GM06990 (cell line): Measurements from ENCODE around the gene PXDC1.
"Not testable (repeated sequence)": the region's sequence is repeated elsewhere in the genome, so short reads cannot be mapped to it uniquely, and the experiment has no call there.

Source experiments
- DNase-seq: peaks from one replicate; pipeline ENCODE4 v3.0.0-alpha.2; 2011; ENCODE audit not compliant: insufficient read length; ENCODE audit errors: extremely low read depth
- H3K27me3 ChIP-seq: replicated peaks from 2 replicates; pipeline ENCODE4 v1.6.0; 2011; ENCODE audit warnings: low read length; ENCODE audit not compliant: control insufficient read depth, insufficient read depth
- H3K36me3 ChIP-seq: 2 replicates; pipeline ENCODE4 v1.5.1; 2011; ENCODE audit warnings: low read length; ENCODE audit not compliant: control insufficient read depth, insufficient read depth
- H3K4me3 ChIP-seq: replicated peaks from 2 replicates; pipeline ENCODE4 v1.5.1; 2011; ENCODE audit warnings: low read depth, mild to moderate bottlenecking, control low read depth, low read length
- TF ChIP-seq, protein P1 (sequence below): IDR thresholded peaks from 2 replicates; pipeline ENCODE4 v1.5.1; 2011; ENCODE audit warnings: low read length, control low read depth, mild to moderate bottlenecking, inconsistent platforms; ENCODE audit not compliant: insufficient read depth, poor library complexity, severe bottlenecking

The PXDC1 gene

DNA sequence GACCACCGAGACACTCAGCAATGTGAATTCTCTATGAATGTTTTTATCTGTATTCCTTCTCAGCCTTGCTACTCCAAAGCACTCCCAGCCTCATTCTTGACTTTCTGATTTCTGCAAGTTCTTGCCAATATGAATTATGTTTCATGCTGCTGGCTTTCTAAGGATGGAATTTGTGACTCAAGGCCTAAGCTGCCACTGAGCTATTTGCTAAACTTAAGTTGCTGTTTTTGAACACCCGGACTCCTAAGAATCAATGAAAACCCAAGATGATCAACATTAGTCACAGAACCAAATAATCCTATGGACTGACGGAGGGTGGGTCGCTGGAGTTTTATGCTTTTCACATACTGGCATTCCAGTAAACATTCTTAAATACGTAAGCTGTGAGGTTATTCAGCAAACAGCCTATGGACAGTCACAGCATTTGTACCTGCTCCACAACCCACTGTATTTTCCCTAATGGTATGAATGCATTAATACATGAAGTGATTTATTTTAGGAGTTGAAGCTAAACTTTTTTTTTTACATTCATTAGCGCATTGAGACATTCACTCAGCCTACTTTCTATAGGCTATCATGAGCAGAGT is 8.2 kb upstream of the PXDC1 start:
- H3K4me3 ChIP-seq = no peak overlapping the region
- TF ChIP-seq, protein P1, sequence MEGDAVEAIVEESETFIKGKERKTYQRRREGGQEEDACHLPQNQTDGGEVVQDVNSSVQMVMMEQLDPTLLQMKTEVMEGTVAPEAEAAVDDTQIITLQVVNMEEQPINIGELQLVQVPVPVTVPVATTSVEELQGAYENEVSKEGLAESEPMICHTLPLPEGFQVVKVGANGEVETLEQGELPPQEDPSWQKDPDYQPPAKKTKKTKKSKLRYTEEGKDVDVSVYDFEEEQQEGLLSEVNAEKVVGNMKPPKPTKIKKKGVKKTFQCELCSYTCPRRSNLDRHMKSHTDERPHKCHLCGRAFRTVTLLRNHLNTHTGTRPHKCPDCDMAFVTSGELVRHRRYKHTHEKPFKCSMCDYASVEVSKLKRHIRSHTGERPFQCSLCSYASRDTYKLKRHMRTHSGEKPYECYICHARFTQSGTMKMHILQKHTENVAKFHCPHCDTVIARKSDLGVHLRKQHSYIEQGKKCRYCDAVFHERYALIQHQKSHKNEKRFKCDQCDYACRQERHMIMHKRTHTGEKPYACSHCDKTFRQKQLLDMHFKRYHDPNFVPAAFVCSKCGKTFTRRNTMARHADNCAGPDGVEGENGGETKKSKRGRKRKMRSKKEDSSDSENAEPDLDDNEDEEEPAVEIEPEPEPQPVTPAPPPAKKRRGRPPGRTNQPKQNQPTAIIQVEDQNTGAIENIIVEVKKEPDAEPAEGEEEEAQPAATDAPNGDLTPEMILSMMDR = no peak
- DNase-seq = no peak
- no peaks in the 10 kb centered on the region for H3K36me3 ChIP-seq
- no peaks in the 10 kb centered on the region for H3K27me3 ChIP-seq

DNA sequence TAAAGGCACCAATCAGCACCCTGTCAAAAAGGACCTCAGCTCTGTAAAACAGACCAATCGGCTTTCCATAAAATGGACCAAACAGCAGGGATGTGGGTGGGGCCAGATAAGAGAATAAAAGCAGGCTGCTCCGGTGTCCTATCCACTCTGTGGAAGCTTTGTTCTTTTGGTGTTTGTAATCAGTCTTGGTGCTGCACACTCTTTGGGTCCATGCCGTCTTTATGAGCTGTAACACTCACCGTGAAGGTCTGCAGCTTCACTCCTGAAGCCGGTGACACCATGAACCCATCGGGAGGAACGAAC is 7.3 kb upstream of the PXDC1 start:
- TF ChIP-seq, protein P1 = no peak
- H3K27me3 ChIP-seq = no peaks in the 10 kb centered on the region
- DNase-seq = no peak
- H3K36me3 ChIP-seq = no peaks in the 10 kb centered on the region
- no peak overlapping the region for H3K4me3 ChIP-seq

DNA sequence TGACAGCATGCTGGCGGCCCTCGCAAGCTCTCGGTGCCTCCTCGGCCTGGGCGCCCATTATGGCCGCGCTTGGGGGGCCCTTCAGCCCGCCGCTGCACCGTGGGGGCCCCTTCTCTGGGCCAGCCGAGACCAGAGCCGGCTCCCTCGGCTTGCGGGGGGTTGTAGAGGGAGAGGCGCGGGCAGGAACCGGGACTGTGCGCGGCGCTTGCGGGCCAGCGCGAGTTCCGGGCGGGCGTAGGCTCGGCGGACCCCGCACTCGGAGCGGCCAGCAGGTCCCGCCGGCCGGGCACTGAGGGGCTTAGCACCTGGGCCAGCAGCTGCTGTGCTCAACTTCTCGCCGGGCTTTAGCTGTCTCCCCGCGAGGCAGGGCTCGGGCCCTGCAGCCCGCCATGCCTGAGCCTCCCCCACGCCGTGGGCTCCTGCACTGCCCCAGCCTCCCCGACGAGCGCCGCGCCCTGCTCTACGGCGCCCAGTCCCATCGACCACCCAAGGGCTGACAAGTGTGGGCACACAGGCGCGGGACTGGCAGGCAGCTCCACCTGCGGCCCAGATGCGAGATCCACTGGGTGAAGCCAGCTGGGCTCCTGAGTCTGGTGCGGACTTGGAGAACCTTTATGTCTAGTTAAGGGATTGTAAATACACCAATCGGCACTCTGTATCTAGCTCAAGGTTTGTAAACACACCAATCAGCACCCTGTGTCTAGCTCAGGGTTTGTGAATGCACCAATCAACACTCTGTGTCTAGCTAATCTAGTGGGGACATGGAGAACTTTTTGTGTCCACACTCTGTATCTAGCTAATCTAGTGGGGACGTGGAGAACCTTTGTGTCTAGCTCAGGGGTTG is 6.7 kb upstream of the PXDC1 start:
- not testable (repeated sequence) for DNase-seq, H3K4me3 ChIP-seq, H3K36me3 ChIP-seq, H3K27me3 ChIP-seq

- Histone ChIP-seq H3K36me3 (no peaks in the 10 kb centered on the region), H3K4me3 (no peak overlapping the region), H3K27me3 (no peaks in the 10 kb centered on the region)
- TF ChIP-seq, protein P1 = no peak
- no peak for DNase-seq
Observed at GRCh38 chr6:3757241-3757641, 5.7 kb upstream of the PXDC1 start.

DNA sequence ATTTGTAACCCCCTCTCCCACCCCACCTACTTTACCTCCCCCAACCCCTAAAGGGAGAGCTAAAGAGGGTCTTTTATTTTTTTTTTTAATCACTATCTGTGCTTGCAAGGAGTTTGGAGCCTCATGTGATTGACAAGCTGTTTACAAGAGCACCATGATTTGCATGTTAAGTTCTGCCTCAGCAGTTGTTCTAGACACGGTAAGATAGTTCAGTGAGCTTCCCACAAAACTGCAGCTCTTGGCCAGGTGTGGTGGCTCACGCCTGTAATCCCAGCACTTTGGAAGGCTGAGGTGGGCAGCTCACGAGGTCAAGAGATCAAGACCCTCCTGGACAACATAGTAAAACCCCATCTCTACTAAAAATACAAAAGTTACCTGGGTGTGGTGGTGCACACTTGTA is 5.0 kb upstream of the PXDC1 start:
- H3K27me3 ChIP-seq = no peaks in the 10 kb centered on the region
- TF ChIP-seq, protein P1 = no peak
- no peak overlapping the region for H3K4me3 ChIP-seq
- H3K36me3 ChIP-seq = no peaks in the 10 kb centered on the region
- no peak for DNase-seq

- TF ChIP-seq, protein P1 = no peak
- Histone ChIP-seq H3K36me3 (no peaks in the 10 kb centered on the region), H3K4me3 (no peak overlapping the region), H3K27me3 (no peaks in the 10 kb centered on the region)
- no peak for DNase-seq
Observed at GRCh38 chr6:3755637-3756545, 4.4 kb upstream of the PXDC1 start.
